ENCODE data around the gene APEX1. TPM values are rescaled to one million over a fixed set of nuclear protein-coding genes. Genes with fewer than 3 reads are reported as not detected.

Gene APEX1
- total RNA-seq, 1 experiment from 2014 or later: 235 TPM

GRCh38 chr14:20499108-20499507 is 44.1 kb downstream of the APEX1 start:
- POLR2A ChIA-PET: interaction anchor here (0.9 to 1.6 kb wide), 2 partner anchors 38 to 156 kb away, joined by 3 to 4 read pairs; partner anchors contain the start of genes PARP2 and PIP4P1
- Histone ChIP-seq H3K4me2 (ENCODE audit: low read length) (peak overlapping the region; percentile 56), H3K79me2 (ENCODE audit: insufficient read depth, low read length) (no peaks in the 10 kb centered on the region), H3K9me2 (ENCODE audit: insufficient read depth) (no peaks in the 10 kb centered on the region), H3K9me3 (ENCODE audit: control insufficient read depth in 1 of 2, insufficient read depth in 1 of 2, low read depth in 1 of 2, low read length in 2 of 2) (no peaks in the 10 kb centered on the region), H4K20me1 (ENCODE audit: insufficient read depth) (no peaks in the 10 kb centered on the region), H3K27ac (ENCODE audit: low read depth, low read length) (no peak overlapping the region), H3K4me1 (ENCODE audit: control insufficient read depth in 1 of 2, insufficient read depth in 2 of 2, low read length in 2 of 2) (peaks cover 19 to 34% of the 10 kb centered on the region in 2 experiments), H2AFZ (ENCODE audit: low read depth, low read length, poor library complexity, severe bottlenecking) (peak overlapping the region; percentile 98), H3K9ac (ENCODE audit: low read length) (no peak overlapping the region), H3K36me3 (ENCODE audit: control insufficient read depth in 1 of 2, insufficient read depth in 2 of 2, low read length in 2 of 2) (no peaks in the 10 kb centered on the region), H3K27me3 (ENCODE audit: insufficient read depth, low read length) (no peaks in the 10 kb centered on the region), H3K4me3 (replicated peaks in 1 of 2; ENCODE audit: low read depth in 1 of 2, low read length in 2 of 2) (no peak overlapping the region)
- no TSS peak for BruUV-seq (replicated peaks)
- no peak for TF ChIP-seq EZH2 (IDR thresholded peaks at IDR 0.05)
- TF ChIP-seq YY1 (IDR thresholded peaks at IDR 0.05; ENCODE audit: extremely low read depth, insufficient replicate concordance, low read depth, low read length): no peak
- TF ChIP-seq ZFX (IDR thresholded peaks at IDR 0.05): no peak
- TF ChIP-seq CTCF (IDR thresholded peaks at IDR 0.05 in 2 of 3, conservative IDR thresholded peaks at IDR 0.05 in 1 of 3; ENCODE audit: borderline replicate concordance in 1 of 3, insufficient read depth in 1 of 3, low read depth in 2 of 3, low read length in 2 of 3): no peak
- TF ChIP-seq ZBTB33 (IDR thresholded peaks at IDR 0.05; ENCODE audit: extremely low read depth, insufficient replicate concordance, low read length): no peak
- TF ChIP-seq SP1 (IDR thresholded peaks at IDR 0.05; ENCODE audit: low read depth): no peak
- no peak for TF ChIP-seq ELF1 (IDR thresholded peaks at IDR 0.05; ENCODE audit: borderline replicate concordance, low read depth)
- TF ChIP-seq REST (IDR thresholded peaks at IDR 0.05; ENCODE audit: low read depth): no peak
- no peak for TF ChIP-seq TCF7L2 (IDR thresholded peaks at IDR 0.05; ENCODE audit: borderline replicate concordance, extremely low read depth, insufficient read depth, insufficient read length)
- TF ChIP-seq SIN3A (IDR thresholded peaks at IDR 0.05; ENCODE audit: low read depth): no peak
- TF ChIP-seq CEBPB (IDR thresholded peaks at IDR 0.05; ENCODE audit: low read depth): no peak
- no peak for TF ChIP-seq ATF3 (IDR thresholded peaks at IDR 0.05)
- TF ChIP-seq RAD21 (IDR thresholded peaks at IDR 0.05; ENCODE audit: low read depth): no peak
- no peak for TF ChIP-seq EGR1 (IDR thresholded peaks at IDR 0.05; ENCODE audit: low read depth)
- RAD21 ChIA-PET (ENCODE audit: low non-redundant PET in 1 of 2, low total read pairs in 2 of 2, uncharacterized antibody in 2 of 2, unreplicated experiment in 2 of 2): no interaction called here
- intact Hi-C loops (cut with micrococcal nuclease): no loop called here
- CTCF ChIA-PET: no interaction called here
- DNase-seq (ENCODE audit: low read depth, low spot score): no peak
- peak; percentile 60; the same call in 1 of the 2 replicates for ATAC-seq
